ENCODE measurements around the gene ALDH1L2. TPM values are rescaled to one million over a fixed set of nuclear protein-coding genes. Genes with fewer than 3 reads are reported as not detected.
A peak's percentile ranks its signal among the peaks of the same experiment; 100 is the strongest.

Gene ALDH1L2
- total RNA-seq, 2 donors from 2014 or later = 0.22 to 0.27 TPM

- Mint-ChIP-seq H3K27me3 (ENCODE audit: insufficient read depth) (no peaks in the 10 kb centered on the region), H3K4me3 (no peak overlapping the region), H3K27ac (no peak overlapping the region), H3K4me1 (no peaks in the 10 kb centered on the region), H3K9me3 (peaks cover 12% of the 10 kb centered on the region), H3K36me3 (ENCODE audit: low read depth) (no peaks in the 10 kb centered on the region)
- Histone ChIP-seq H3K9ac (ENCODE audit: extremely low read depth, low read length, poor library complexity, severe bottlenecking) (no peak overlapping the region), H3K9me3 (ENCODE audit: control insufficient read depth, low read length) (peaks cover 31% of the 10 kb centered on the region), H3K36me3 (ENCODE audit: control insufficient read depth, insufficient read depth, low read length) (no peaks in the 10 kb centered on the region), H3K4me1 (ENCODE audit: control insufficient read depth, insufficient read depth, low read length) (no peaks in the 10 kb centered on the region), H3K27me3 (ENCODE audit: control insufficient read depth, insufficient read depth, low read length, poor library complexity, severe bottlenecking) (no peaks in the 10 kb centered on the region), H3K4me3 (ENCODE audit: low read length) (no peak overlapping the region), H3K27ac (ENCODE audit: low read depth, low read length) (no peak overlapping the region)
- DNase-seq = peak; percentile 95
- TF ChIP-seq CTCF (conservative IDR thresholded peaks at IDR 0.05) = peak; percentile 96
- WGBS, 2 experiments (ENCODE audit: insufficient coverage in 1 of 2, insufficient read length in 1 of 2) = 2 to 7% methylated on average over 2 of the region's 2 CpGs
Observed at GRCh38 chr12:105053116-105053572, 31.1 kb downstream of the ALDH1L2 start.

GRCh38 chr12:105051981-105052380 lies 32.3 kb downstream of the ALDH1L2 start:
- Mint-ChIP-seq H3K9me3 (peaks cover 12% of the 10 kb centered on the region), H3K4me1 (no peaks in the 10 kb centered on the region), H3K36me3 (ENCODE audit: low read depth) (no peaks in the 10 kb centered on the region), H3K4me3 (no peak overlapping the region), H3K27me3 (ENCODE audit: insufficient read depth) (no peaks in the 10 kb centered on the region), H3K27ac (no peak overlapping the region)
- no peak for TF ChIP-seq CTCF (conservative IDR thresholded peaks at IDR 0.05)
- H3K27ac ChIP-seq (ENCODE audit: low read depth, low read length) = no peak overlapping the region
- H3K27me3 ChIP-seq (ENCODE audit: control insufficient read depth, insufficient read depth, low read length, poor library complexity, severe bottlenecking) = no peaks in the 10 kb centered on the region
- no peak overlapping the region for H3K4me3 ChIP-seq (ENCODE audit: low read length)
- peaks cover 23% of the 10 kb centered on the region for H3K9me3 ChIP-seq (ENCODE audit: control insufficient read depth, low read length)
- 82 to 90% methylated on average over 2 to 4 of the region's 4 CpGs for WGBS, 2 experiments (ENCODE audit: insufficient coverage in 1 of 2, insufficient read length in 1 of 2)
- no peak for DNase-seq
- no peak overlapping the region for H3K9ac ChIP-seq (ENCODE audit: extremely low read depth, low read length, poor library complexity, severe bottlenecking)
- H3K4me1 ChIP-seq (ENCODE audit: control insufficient read depth, insufficient read depth, low read length) = no peaks in the 10 kb centered on the region
- H3K36me3 ChIP-seq (ENCODE audit: control insufficient read depth, insufficient read depth, low read length) = no peaks in the 10 kb centered on the region

DNA sequence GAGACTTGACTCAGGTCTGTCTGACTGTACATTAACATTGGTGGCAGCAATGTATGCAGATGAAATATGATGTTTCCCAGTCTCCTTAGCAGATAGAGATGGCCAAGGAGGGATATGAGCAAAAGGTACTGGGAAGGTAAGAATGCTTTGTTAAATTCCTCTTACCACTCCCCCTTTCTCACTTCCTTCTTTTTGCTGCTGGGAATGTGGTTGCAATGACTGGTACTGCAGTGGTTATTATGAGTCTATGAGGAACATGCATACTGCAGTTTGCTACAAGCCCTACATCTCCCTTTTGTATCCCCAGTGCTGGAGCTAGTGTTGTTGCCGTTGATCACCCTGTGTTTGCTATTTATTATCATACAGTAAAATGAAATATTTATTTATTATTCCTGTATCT lies 35.9 kb downstream of the ALDH1L2 start:
- no peaks in the 10 kb centered on the region for H3K36me3 Mint-ChIP-seq (ENCODE audit: low read depth)
- H3K9me3 Mint-ChIP-seq = no peaks in the 10 kb centered on the region
- no peak for DNase-seq
- H3K4me3 Mint-ChIP-seq = no peak overlapping the region
- no peak overlapping the region for H3K27ac Mint-ChIP-seq
- no peaks in the 10 kb centered on the region for H3K27me3 ChIP-seq (ENCODE audit: control insufficient read depth, insufficient read depth, low read length, poor library complexity, severe bottlenecking)
- H3K4me1 Mint-ChIP-seq = no peaks in the 10 kb centered on the region
- H3K4me1 ChIP-seq (ENCODE audit: control insufficient read depth, insufficient read depth, low read length) = no peaks in the 10 kb centered on the region
- no peak for TF ChIP-seq CTCF (conservative IDR thresholded peaks at IDR 0.05)
- H3K9me3 ChIP-seq (ENCODE audit: control insufficient read depth, low read length) = no peaks in the 10 kb centered on the region
- no peak overlapping the region for H3K4me3 ChIP-seq (ENCODE audit: low read length)
- no CpG with 5 or more reads among the region's 1 CpG for WGBS, 2 experiments (ENCODE audit: insufficient coverage in 1 of 2, insufficient read length in 1 of 2)
- H3K27ac ChIP-seq (ENCODE audit: low read depth, low read length) = no peak overlapping the region
- H3K9ac ChIP-seq (ENCODE audit: extremely low read depth, low read length, poor library complexity, severe bottlenecking) = no peak overlapping the region
- no peaks in the 10 kb centered on the region for H3K36me3 ChIP-seq (ENCODE audit: control insufficient read depth, insufficient read depth, low read length)
- no peaks in the 10 kb centered on the region for H3K27me3 Mint-ChIP-seq (ENCODE audit: insufficient read depth)
